SKM-1 (cell line): Measurements from ENCODE around the gene KIF12.

Source experiments
- DNase-seq: peaks from one replicate; lab custom pipeline; 2025; ENCODE audit not compliant: unreplicated experiment; lab: John Stamatoyannopoulos, UW

KIF12 gene

DNA sequence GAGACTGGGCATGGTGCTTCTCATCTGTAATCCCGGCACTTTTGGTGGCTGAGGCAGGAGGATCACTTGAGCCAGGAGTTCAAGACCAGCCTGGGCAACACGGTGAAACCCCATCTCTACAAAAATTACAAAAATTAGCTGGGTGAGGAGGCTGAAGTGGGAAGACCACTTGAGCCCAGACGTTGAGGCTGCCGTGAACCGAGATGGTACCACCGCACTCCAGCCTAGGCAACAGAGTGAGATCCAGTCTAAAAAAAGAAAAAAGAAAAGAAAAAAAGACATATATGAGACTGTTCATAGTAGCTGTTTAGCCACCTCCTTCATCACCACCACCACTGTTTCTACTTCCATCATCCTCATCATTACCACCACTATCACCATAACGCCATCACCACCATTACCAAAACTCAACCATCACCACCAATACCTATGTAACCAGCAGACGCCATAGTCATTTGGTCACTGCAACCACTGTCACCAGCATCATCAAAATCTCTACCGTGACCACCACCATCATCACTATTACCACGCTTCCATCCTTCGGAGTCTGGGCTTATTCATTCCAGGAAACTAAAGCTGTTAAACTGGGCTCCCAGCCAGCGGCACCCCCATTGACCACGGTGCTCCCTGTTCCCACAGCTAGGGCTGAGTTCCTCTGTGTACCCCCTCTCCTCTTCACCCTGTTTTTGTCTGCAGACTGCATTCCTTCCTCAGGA lies 8.4 kb upstream of the KIF12 start:
- DNase-seq: no peak

DNA sequence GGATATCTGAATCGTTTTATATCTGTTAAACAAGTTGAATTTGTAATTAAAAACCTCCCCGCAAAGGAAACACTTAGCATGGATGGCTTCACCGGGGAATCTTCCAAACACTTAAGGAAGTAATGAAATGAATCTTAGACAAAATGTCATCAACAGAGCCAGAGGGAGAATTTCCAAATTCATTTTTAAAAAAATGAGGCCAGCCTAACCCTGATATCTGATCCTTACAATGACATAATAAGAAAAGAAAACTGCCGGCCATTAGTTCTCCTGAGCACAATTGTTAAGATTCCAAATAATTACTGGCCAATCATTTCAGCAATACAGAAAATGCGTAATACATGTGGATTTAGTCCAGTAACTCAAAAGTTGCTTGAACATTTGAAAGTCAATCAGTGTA lies 6.1 kb upstream of the KIF12 start:
- no peak for DNase-seq

DNA sequence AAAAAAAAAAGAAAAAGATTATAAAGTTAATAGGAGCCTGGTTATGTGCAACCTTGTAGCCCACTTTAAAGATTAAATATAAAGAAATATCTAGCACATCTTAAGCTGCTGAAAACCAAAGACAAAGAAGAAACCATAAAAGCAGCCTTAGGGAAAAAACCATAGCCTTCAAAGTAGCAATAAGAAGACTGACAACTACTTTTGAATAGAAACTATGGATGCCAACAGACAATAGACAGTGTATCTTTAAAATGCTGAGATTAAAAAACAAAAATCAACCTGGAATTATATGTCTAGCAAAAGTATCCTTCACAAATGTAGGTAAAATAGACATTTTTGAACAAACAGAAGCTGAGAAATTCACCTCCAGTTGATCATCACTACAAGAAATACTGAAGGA lies 3.4 kb upstream of the KIF12 start:
- no peak for DNase-seq

DNA sequence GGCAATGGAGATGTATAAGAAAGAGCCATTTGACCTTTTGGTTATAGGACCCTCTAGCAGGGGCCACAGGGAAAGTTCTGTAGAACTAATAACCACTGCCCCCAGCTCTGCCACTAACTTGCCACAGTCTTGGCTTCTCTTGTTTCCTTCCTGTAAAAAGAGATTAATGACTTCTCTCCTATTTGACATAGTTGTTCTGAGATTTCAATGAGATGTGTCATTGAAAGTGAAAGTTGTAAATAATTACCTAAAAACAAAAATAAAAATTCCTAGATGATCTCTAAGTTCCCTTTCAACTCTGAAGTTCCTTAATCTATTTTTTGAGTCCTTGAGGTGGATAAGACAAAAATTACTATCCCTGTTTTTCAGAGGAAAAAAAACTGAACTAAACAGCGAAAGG lies 1.4 kb upstream of the KIF12 start:
- no peak for DNase-seq

DNA sequence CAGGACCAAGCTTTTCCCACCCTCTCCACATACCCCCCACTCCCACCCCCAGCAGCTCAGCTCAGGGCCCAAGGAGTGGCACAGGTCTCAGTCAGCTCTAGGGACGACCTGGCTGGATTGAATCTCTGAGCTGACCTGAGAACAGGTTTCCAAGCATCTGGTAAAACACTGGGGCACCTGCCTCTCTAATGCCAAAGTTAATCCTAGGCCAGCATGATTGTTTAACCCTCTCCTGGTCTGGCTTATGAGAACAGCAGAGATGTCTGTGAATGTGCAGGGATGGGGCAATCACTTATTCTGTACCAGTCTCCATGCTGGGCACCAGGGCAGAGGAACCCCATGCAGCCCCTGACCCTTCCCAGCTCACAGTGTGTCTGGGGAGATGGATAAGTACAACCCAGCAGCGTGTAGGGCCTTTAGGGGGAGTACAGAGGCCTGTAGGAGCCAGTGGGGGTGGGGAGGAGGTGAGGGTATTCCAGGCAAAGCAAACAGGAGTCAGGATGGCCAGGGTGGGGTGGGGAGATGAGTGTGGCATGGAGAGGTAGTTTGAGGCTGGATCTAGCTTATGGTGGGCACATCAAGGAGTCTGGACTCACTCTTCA lies 678 bp upstream of the KIF12 start:
- no peak for DNase-seq

DNA sequence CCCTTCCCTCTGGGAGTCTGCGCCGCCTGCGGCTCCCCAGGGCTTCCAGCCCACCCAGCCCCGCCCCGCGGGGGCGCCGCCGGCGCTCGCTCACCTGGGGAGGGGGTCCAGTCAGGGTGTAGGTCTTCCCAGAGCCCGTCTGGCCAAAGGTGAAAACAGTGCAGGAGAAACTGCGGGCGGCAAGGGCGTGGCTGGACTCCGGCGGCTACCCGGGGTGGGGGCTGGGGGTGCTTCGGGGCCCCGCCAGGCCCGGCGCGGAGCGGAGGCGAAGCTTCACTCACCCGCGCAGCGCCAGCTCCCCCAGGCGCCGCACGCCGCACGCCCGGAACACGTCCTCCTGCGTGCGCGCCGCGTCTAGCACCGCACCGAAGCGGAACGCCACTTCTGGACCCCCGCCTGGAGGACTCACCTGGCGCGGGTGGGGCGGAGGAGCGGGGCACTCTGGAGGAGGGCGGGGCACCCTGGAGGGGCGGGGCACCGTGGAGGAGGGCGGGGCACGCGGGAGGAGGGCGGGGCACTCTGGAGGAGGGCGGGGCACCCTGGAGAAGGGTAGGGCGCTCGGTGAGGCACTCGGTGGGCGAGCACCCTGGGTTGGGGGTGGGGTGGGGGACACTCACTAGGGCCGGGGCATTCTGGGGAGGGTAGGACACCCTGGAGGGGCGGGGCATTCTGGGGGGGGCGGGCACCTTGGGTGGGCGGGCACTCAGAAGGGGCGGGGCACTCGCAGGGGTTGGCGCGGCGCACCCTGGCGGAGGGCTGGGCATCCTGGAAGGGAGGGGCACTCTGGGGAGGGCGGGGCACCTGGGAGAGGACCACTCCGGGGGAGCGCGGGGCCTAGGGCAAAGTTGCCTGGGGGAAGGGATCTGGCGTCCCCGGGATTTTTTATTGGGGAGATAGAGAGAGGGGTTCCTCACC lies 814 bp downstream of the KIF12 start:
- DNase-seq: no peak

DNA sequence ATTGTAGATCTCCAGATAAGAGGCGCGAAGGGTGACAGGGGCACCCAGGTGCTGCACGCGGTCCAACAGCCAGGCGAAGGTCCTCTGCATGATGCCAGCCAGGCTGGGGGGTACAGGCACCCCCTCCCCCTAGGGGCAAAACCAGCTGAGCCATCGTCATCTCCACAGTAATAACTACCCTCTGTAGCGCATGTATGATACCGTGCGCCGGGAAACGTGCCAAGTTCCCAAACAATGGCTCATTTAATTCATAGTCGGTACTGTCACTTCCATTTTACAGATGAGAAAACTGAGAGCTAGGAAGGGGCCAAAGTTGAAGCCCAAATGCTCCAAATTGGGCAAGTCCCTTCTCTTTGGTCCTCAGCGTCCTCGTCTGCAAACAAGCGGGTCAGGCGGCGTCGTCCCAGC lies 1.5 kb downstream of the KIF12 start:
- no peak for DNase-seq

DNA sequence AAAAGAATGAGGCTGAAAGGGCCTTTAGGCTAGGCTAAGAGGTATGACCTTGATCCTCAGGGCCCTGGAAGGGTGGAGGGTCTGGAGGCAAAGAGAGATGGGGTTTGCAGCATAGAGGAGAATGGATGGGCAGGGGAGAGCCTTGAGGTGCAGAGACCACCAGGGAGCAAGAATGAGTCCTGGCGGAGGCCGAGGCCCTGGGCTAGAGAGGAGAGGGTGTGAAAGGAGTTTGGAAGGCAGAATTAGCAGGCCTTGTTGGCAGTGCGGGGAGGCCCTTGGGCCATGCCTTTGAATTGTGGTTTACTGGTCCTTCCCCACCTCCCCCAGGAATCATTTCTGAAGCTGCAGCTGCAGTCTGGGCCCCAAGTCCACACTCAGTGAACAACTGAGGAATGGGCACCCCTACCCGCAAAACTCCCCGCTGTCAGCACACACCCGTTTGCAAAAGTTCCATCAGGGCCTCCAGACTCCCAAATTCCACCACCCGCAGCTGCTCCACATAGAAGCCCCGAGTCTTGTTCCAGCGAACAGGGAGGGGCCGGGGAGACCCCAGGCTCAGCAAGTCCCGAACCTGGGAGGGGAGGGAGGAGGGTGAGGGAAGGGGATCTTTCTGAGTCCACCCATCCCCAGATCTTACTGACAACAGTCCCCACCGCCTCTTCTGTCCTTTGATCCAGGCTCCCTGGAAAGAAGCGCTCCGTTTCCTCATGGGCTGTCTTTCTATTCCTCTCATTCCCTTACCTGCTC lies 2.1 kb downstream of the KIF12 start:
- DNase-seq: no peak

DNA sequence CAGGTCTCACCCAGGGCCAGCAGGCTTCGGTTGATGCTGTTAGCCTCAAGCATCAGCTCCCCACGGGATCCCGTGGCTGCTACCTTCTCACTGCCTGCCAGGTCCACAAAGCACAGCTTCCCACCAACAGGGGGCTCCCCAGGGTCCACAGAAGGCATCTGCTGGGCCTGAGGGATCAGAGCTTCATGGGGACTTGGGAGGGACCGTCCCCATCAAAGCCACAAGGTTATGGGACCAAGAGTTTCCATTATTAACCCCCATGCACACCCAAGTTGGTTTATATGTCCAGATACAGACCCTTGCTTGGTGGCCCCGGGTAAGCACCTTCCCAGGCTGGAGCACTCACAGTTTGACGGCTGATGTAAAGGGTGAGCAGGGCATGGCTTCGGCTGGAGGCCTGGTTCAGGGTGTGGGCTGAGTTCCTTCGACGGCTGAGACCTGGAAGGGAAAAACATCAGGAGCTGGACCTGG lies 3.0 kb downstream of the KIF12 start:
- DNase-seq: no peak

DNA sequence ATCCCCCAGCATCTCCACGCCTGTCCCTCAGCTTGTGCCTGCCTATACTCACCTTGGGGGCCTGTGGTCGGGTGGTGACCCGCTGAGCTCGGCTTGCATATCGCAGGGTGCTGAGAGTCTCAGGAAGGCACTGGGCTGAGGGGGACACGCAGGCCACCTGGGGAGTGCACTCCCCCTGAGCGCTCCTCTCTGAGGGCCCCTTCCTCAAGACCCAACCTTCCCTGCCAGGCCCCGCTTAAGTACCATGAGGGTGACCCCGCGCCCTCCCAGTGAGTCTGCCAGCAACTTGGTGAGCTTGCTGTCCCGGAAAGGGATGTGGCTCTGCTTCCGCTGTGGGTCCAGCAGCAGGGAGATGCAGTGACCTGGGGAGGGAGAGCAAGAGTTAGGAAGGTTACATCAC lies 4.1 kb downstream of the KIF12 start:
- no peak for DNase-seq

DNA sequence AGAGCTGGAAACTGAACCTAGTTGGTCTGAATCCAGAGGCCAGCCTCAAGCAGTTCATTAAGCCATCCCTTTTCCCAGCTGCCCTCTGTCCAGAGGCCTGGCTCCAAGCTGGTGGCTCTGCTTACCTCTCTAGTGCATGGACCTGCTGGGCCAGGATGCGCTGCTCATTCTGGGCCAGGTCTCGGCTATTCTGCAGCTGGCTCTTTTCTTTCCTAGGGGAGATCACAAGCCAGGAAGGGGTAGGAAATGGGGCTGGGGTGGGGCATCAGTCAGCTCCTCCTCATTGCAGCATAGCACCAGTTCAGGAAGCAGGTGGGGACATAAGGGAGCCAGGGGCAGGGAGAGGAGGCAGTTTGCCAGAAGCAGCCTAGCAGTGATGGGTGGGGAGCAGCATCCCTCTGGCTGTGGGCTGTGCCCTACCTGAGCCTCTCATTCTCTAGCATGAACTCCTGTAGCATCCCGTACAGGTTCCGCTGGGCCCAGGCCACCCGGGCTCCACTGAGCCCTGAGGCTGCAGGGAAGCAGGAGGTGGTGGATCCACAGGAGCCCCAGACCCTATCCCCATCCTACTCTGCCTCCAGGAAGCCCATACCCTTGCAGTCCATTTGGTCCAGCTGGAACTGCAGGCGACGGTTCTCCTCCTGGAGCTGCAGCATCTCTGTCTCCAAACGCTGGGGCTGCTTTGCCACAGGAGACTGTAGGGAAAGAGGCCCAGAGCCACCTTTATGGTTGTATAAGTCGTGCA lies 5.2 kb downstream of the KIF12 start:
- DNase-seq: no peak

DNA sequence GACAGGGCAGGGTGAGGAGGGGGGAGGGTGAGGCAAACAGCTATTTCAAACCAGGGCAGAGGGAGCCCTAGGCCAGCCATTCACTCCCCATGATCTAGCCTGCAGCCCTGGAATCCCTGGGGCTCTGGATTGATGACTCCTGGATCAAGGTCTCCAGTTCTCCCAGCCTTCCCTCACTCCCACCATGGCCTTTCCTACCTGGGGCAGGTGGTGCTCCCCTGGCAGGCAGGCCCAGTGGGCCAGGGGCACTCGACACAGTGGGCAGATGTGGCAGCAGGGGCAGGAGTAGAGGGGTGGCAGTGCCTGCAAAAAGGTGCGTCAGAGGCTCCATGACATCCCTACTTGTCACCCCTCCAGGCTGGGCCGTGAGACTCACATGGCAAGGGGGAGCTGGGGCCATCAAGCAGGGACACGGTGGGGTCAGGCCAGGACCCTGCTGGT lies 6.0 kb downstream of the KIF12 start:
- DNase-seq: no peak

DNA sequence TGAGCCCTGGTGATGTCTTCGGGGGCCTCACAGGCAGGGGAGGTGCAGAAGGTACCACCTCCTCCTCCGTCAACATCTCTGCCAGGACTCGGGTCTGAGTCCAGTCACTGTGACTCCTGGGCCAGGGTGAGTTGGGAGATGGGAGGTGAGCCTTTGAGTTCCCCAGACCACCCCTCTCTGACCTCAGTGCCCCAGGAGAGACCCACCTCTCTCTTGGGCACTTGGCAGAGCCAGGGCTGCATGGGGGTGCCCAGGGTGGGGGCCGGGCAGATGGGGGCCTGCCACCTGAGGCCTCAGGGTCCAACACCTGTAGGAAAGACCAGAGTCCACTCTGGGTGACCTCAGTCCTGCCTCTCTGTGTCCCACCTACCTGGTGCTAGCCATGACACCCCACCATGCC lies 6.8 kb downstream of the KIF12 start:
- DNase-seq: no peak

DNA sequence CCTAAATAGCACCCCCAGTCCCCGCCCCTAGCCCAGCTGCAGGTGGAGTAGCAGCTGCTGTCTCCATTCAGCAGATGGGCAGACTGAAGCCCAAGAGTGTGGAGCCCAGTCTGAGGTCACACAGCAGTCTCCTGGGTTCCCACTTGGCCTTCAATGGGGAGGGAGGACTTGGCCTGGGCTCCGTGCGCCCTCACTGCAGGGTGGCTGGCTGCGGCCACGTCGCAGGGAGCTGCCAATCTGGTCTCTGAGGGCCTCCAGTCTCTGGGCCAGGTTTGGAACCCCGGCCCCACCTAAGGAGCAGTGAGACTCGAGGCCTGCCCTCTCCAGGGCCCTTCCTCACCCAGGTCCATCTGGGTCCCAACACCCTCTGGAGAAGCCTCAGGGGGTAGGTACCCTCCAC lies 7.4 kb downstream of the KIF12 start:
- DNase-seq: no peak

DNA sequence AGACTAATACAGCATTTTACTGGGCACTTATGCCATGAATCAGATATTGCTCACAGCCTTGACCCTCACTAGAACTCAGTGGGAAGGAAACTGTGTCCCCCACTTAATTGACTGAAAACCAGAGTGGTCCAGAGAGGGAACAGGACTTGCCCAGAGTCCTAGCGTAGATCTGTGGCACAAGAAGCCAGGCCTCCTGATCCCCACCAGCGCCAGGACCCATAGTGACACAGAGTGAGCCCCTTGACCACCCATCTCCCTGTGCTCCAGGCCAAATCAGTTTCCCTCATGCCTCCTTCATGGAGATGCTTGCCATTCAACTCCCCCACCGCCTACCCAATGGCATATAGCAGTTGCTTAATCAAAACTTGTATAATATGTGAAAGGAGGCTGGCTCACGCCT lies 8.3 kb downstream of the KIF12 start:
- DNase-seq: no peak

DNA sequence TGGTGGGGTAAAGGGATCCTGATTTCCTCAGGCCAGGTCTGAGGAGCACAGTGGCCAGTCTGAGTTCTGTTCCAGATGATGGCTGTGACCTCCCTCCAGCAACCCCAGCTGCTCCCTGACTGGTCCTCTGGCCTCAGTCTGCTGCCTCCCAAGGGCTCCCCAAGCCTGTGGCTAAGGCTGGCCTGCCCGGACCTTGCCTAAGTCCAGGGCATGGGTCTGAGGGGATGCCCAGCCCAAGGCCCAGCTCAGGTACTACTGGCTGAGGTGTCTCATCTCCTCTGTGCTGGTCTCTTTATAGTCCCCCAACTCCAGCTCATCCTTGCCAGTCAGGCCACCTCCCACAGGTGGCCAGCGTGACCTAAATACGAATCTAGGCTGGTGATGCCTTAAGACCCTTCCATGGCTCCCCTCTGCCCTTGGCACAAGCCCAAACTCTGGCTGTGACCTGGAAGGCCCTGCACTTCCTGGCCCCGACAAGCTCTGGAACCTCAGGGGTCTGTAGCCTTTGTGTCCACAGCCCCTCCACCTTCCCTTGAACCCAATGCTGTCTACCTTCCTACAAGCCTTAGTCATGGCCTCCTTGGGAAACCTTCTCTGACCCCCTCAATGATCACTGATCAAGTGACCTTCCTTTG lies 9.8 kb downstream of the KIF12 start:
- DNase-seq: no peak

DNA sequence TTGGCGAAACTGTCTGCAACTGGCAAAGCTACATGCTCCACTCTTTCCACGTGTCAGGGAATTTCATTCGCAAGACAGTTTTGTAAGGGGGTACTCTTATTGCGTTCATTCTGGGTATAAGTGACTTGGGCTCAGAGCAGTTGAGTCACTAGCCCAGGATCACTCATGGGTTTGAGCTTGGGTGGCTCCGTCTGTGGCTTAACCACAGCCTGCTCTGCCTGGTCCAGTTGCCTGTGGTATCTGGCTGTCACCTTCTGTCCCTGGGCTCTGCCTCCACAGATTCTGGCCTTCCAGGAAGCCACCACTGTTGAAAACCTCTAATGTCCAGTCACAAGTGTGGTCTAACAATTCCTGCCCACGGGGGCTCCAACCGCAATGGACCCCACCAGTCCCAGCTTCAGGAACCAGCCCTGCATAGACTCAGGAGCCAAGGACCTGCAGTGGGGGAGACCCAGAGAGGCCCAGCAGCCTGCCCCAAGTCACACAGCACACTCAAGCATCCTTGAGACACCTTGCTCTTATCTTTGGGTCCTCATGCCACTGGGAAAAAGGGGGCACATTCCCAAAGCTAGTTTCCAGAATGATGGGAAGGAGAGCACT lies 10.4 kb downstream of the KIF12 start:
- no peak for DNase-seq

DNA sequence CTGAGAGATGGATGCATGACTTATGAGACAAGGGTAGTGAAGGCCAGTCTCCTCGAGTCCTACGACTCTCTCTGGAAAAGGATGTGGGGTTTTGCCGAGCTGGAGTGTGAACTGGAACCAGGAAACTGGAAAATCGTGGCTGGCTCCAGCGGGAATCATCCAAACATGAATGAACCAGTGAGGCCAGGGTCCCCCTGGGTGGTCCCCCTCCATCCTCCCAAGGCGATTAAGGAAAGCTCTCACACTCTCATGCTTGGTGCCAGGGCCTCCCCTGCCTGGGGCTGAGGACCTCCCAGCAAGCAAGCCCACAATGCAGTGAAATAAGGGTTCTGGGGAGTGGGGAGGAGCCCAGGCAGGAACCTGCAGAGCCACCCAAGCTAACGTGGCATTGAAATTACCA lies 11.4 kb downstream of the KIF12 start:
- no peak for DNase-seq

DNA sequence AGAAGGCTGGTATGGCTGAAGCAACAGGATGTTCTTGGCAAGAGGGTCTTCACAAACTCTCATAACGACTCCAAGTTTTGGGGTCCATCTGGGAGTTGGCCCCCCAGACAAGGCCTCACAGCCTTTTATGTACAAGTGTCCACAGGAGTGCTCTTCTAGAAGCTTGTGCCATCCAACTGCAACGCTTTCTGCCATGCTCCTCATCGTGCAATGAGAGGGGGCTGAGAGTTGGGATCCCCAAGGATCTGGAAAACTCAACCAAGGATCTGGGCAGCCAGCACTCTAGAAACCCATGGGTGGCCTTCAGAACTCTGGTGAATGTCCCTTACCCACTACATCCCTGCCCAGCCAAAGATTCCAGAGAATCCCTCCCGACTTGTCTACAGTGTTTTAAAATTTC lies 12.5 kb downstream of the KIF12 start:
- DNase-seq: no peak

DNA sequence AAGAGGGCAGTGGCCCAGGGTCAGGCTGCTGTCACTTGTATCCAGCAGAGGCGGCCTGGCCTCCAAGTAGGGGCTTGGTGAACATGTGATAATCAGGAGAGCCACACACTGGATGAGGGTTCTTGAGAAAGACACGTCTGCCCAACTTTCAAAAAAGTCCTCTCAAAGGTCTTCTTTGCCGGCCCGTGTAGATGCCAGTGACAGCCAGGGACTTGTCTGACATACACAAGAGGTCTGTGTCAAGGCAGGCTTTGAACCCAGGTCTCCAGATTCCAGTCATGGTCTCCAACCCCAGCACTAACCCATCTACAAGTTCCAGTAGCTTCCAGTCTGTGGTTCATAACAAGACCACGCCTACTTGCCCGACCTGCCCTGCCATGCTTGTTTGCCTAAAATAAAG lies 13.1 kb downstream of the KIF12 start:
- no peak for DNase-seq
